Uterus (tissue), 4 donors: ENCODE measurements around the gene DLK2. TPM values are rescaled to one million over a fixed set of nuclear protein-coding genes. Genes with fewer than 3 reads are reported as not detected.
A peak's percentile ranks its signal among the peaks of the same experiment; 100 is the strongest.
"Not testable (repeated sequence)": the region's sequence is repeated elsewhere in the genome, so short reads cannot be mapped to it uniquely, and the experiment has no call there.

Experiments used
- DNase-seq, 2 donors: peaks; one replicate each; pipeline ENCODE4 v3.0.0-alpha.2; 2019 to 2020
- H3K27ac ChIP-seq, 2 donors: fragments of 200-600 bp; sonication (generic); 1 replicate in 1 of 2; 2 replicates in 1 of 2; pipeline ENCODE4 v1.5.1; 2016 to 2018
- H3K27me3 ChIP-seq, 2 donors: fragments of 200-600 bp; sonication (generic); one replicate each; pipeline ENCODE4 v1.5.1; 2018 to 2019; ENCODE audit warnings: control low read depth in 1 of 2
- H3K36me3 ChIP-seq, 2 donors: fragments of 200-600 bp; sonication (generic); one replicate each; pipeline ENCODE4 v1.5.1; 2019; ENCODE audit warnings: control low read depth in 1 of 2
- H3K4me1 ChIP-seq, 2 donors: fragments of 200-600 bp; sonication (generic); one replicate each; pipeline ENCODE4 v1.5.1; 2018 to 2019; ENCODE audit warnings: control low read depth in 1 of 2
- H3K4me3 ChIP-seq, 2 donors: fragments of 200-600 bp; sonication (generic); 1 replicate in 1 of 2; 2 replicates in 1 of 2; pipeline ENCODE4 v1.5.1; 2018 to 2019; ENCODE audit warnings: mild to moderate bottlenecking in 1 of 2
- H3K9me3 ChIP-seq, 2 donors: fragments of 200-600 bp; sonication (generic); one replicate each; pipeline ENCODE4 v1.5.1; 2019; ENCODE audit warnings: control low read depth in 1 of 2
- CTCF ChIP-seq, 4 experiments: fragments of 200-600 bp in 2 of 4; fragments of 450-650 bp in 2 of 4; sonication (generic) in 2 of 4; IDR thresholded peaks; one replicate each; pipeline ENCODE4 v1.5.1; 2016 to 2019; ENCODE audit warnings: antibody characterized with exemption in 4 of 4, mild to moderate bottlenecking in 2 of 4, moderate library complexity in 1 of 4
- POLR2A ChIP-seq, 2 donors: fragments of 450-650 bp; IDR thresholded peaks; one replicate each; pipeline ENCODE4 v1.6.1; 2016; ENCODE audit warnings: antibody characterized with exemption in 2 of 2, mild to moderate bottlenecking in 1 of 2, moderate library complexity in 1 of 2
- intact Hi-C: fragments of 100-400 bp; cut with DNase I; formaldehyde crosslinking; loops from one replicate; pipeline ENCODE4 v1.15.1; 2023; ENCODE audit warnings: low total_unique reads
- total RNA-seq, 4 donors: library from RNA; depleted of rRNA in 3 of 4; stranded (reverse); fragments of >200 nt in 3 of 4; gene quantifications; one replicate each; pipeline versions ENCODE4 v1.1.0 to v1.2.4, GENCODE V29; 2014 to 2023
- donor health status: DM: yes; HTN: yes; CAD: no.

The DLK2 gene
- total RNA-seq, 4 donors from 2014 or later: 1.9 to 3.3 TPM; not detected in 2

GRCh38 chr6:43426928-43427405 is 28.4 kb downstream of the DLK2 start:
- Histone ChIP-seq H3K4me3 (peak overlapping the region; percentile 62 to 93), H3K4me1 (peaks cover 4 to 5% of the 10 kb centered on the region in 2 donors), H3K36me3 (no peaks in the 10 kb centered on the region), H3K27me3 (no peaks in the 10 kb centered on the region), H3K27ac (peak overlapping the region; percentile 82 to 88), H3K9me3 (no peaks in the 10 kb centered on the region)
- DNase-seq: no peak
- TF ChIP-seq CTCF (IDR thresholded peaks at IDR 0.05) (no peak), POLR2A (IDR thresholded peaks at IDR 0.05) (no peak)
- intact Hi-C loops: no loop called here

GRCh38 chr6:43425083-43425482 is 30.3 kb downstream of the DLK2 start:
- H3K36me3 ChIP-seq, intact Hi-C loops, DNase-seq, H3K4me3 ChIP-seq, H3K9me3 ChIP-seq, H3K27me3 ChIP-seq, H3K27ac ChIP-seq, H3K4me1 ChIP-seq: not testable (repeated sequence)

GRCh38 chr6:43421831-43422230 is 33.5 kb downstream of the DLK2 start:
- H3K36me3 ChIP-seq: no peaks in the 10 kb centered on the region
- H3K27ac ChIP-seq: no peak overlapping the region
- no peak for DNase-seq
- intact Hi-C loops: no loop called here
- H3K27me3 ChIP-seq: no peaks in the 10 kb centered on the region
- H3K4me1 ChIP-seq: no peaks in the 10 kb centered on the region
- H3K4me3 ChIP-seq: no peak overlapping the region
- TF ChIP-seq POLR2A (IDR thresholded peaks at IDR 0.05) (no peak), CTCF (IDR thresholded peaks at IDR 0.05) (no peak)
- no peaks in the 10 kb centered on the region for H3K9me3 ChIP-seq

- intact Hi-C loops: no loop called here
- Histone ChIP-seq H3K36me3 (no peaks in the 10 kb centered on the region), H3K4me1 (no peaks in the 10 kb centered on the region), H3K4me3 (no peak overlapping the region), H3K27ac (no peak overlapping the region), H3K27me3 (no peaks in the 10 kb centered on the region), H3K9me3 (no peaks in the 10 kb centered on the region)
- TF ChIP-seq POLR2A (IDR thresholded peaks at IDR 0.05) (no peak), CTCF (IDR thresholded peaks at IDR 0.05) (no peak)
- DNase-seq: no peak
These were observed 35.2 kb downstream of the DLK2 start for GRCh38 chr6:43420012-43420709.

- no peaks in the 10 kb centered on the region for H3K36me3 ChIP-seq
- intact Hi-C loops: no loop called here
- no peak for TF ChIP-seq POLR2A (IDR thresholded peaks at IDR 0.05)
- DNase-seq: no peak
- no peak overlapping the region for H3K27ac ChIP-seq
- no peaks in the 10 kb centered on the region for H3K4me1 ChIP-seq
- H3K4me3 ChIP-seq: no peak overlapping the region
- H3K9me3 ChIP-seq: no peaks in the 10 kb centered on the region
- H3K27me3 ChIP-seq: no peaks in the 10 kb centered on the region
These were observed 38.4 kb downstream of the DLK2 start for GRCh38 chr6:43416935-43417334.

GRCh38 chr6:43415275-43415674 is 40.1 kb downstream of the DLK2 start:
- H3K4me1 ChIP-seq, H3K9me3 ChIP-seq, H3K27me3 ChIP-seq, H3K27ac ChIP-seq, H3K36me3 ChIP-seq, intact Hi-C loops, H3K4me3 ChIP-seq, DNase-seq: not testable (repeated sequence)

- DNase-seq: no peak
These were observed 42.3 kb downstream of the DLK2 start for GRCh38 chr6:43413002-43413401.

More at GRCh38 chr6:43413002-43413401, 42.3 kb downstream of the DLK2 start:
- Histone ChIP-seq H3K4me3 (no peak overlapping the region), H3K9me3 (no peaks in the 10 kb centered on the region), H3K36me3 (no peaks in the 10 kb centered on the region), H3K27ac (no peak overlapping the region), H3K27me3 (no peaks in the 10 kb centered on the region), H3K4me1 (no peaks in the 10 kb centered on the region)
- no peak for TF ChIP-seq POLR2A (IDR thresholded peaks at IDR 0.05)
- TF ChIP-seq CTCF (IDR thresholded peaks at IDR 0.05): no peak
- intact Hi-C loops: no loop called here
